ENCODE data around the gene PPARD. TPM values are rescaled to one million over a fixed set of nuclear protein-coding genes. Genes with fewer than 3 reads are reported as not detected.
"Not testable (repeated sequence)": the region's sequence is repeated elsewhere in the genome, so short reads cannot be mapped to it uniquely, and the experiment has no call there.

Gene PPARD
- total RNA-seq, 1 experiment from 2014 or later: 2.7 TPM

DNA sequence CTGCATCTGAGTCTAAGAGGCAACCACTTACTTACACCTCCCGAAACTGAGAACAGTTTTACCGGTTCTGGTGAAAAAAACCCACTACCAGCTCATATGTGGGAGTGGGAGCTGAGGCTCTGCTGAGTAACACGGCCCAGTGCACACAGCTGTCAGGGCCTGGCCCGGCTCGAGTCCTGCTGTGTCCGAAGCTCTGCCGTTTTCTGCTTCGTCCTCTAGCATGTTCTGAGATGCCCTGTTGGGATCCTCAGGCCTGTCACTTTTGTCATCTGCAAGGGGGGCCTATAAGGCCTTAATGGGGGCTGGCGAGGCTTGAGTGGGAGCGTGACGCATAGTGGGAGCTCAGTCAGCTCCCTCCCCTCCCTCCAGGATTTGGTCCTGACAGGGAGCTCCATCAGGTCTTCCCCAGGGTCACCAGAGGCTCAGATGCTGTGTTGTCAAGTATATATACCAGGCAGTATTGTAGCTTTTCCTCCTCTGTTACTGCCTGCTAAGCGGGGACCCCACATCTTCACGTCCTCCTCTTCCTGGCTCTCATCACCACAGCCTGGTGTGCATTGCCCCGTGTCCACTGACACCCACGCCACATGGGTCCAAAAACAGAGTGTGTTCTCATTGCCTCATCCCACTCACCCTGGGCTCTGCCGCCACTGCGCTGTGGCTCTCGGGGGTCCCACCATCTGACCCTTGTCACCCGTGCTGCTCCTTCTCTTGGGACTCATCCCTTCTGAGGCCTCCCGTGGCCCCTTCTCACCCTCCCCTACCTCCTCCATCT is 64.5 kb downstream of the PPARD start:
- DNase-seq (ENCODE audit: low spot score): no peak

DNA sequence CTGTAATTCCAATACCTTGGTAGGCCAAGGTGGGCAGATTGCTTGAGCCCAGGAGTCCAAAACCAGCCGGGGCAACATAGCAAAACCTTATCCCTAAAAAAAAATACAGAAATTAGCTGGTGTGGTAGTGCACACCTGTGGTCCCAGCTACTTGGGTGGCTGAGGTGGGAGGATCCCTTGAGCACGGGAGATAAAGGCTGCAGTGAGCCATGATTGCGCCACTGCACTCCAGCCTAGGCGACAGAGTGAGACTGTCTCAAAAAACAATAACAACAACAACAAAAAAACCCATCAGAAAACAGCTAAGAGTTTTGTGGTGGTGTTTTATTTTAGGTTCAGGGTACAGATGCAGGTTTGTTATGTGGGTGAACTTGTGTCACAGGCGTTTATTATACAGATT is 66.9 kb downstream of the PPARD start:
- no peak for DNase-seq (ENCODE audit: low spot score)

DNA sequence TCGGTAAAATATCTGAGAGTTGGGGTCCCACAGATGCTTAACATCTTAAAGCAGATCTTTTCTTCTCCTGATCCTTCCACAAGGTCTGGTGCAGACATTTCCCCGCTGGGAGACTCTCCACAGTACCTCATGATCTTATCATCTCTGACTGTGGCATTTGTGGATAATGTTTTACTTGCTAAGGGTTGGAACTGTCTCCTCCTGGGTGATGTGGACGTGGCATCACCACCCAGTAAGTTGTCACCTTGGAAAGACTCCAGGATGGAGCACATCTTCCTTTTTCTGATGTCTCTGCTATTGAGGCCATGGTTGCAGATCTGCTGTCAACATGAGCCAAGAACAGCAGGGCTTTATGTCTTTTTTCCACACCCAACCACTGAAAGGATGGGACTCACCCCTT is 67.8 kb downstream of the PPARD start:
- DNase-seq (ENCODE audit: low spot score): no peak

DNA sequence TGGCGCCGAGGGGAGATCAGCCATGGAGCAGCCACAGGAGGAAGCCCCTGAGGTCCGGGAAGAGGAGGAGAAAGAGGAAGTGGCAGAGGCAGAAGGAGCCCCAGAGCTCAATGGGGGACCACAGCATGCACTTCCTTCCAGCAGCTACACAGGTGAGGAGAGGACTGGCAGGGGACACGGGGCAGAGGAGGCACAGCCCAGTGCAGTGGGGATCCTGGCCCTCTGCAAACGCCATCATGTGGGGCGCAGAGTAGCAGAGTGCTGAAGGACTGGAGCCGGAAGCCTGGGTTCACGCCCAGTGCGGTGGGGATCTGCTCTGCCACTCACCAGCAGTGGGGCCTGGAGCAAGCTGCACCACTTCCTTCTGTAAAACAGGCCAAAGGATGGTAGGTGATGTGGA is 68.7 kb downstream of the PPARD start:
- DNase-seq (ENCODE audit: low spot score): no peak

DNA sequence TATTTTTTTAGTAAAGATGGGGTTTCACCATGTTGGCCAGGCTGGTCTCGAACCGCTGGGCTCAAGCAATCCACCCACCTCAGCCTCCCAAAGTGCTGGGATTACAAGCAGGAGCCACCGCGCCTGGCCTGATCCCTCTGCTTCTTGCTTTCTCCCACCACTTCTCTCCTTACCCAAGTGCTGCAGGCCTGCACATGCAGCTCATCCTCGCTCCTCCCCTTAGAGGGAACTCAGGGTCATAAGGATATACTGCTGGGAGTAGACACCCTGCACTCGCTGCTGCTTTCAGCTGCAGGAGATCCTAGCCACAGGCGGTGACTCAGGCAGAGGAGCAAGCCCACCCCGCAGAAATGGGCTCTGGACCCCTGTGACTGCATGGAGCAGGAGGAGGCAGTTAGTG is 69.7 kb downstream of the PPARD start:
- no peak for DNase-seq (ENCODE audit: low spot score)

DNA sequence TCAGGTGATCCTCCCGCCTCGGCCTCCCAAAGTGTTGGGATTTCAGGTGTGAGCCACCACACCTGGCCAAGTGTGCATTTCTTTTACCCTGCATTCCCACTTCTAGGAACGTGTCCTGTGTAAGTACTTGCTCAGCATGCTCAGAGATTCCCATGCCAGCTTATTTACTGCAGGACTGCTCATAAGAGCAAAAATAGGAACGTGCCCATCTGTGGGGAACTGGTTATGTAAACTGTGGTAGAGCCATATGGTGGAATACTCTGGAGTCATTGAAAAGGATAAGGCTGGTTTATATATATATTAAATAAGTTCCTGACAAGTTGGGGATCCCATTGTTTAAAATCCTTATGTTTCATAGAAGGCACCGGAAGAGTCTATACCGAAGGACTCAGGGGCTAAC is 71.6 kb downstream of the PPARD start:
- no peak for DNase-seq (ENCODE audit: low spot score)

DNA sequence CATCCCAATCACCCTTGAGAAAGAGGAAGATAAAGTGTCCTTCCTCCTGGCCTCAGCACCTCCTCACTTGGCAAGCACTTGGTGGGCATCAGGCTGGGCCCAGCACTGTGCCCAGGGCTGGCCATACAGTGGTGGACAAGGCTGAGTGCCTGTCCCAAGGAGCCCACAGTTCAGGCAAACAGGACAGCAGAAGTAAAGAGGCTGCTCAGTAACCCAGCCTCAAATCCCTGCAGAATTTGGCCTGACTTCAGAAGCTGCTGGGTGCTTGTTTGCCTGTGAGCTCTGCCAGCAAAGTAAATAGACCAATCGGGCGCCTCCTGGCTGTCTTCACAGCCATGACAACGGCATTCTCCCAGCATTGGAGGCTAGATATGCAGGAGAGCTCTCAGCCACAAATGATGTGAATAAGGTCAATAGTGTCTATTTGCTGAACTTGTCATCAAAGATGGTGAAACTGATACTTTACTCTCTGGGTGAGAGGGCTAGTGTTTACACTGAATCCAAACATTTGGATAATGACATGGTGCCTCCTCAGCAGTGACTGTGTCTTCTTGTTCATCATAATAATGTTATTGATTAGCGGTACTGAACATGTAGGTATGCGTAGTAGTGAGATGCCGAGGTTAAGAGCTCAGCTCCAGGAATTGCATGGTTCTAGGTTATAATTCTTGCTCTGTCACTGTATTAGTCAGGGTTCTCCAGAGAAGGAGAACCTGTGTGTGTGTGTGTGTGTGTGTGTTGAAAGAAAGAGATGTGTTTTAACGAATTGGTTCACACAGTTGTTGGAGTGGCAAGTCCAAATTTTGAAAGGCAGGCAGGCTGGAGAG is 72.9 kb downstream of the PPARD start:
- peak; percentile 58 for DNase-seq (ENCODE audit: low spot score)

DNA sequence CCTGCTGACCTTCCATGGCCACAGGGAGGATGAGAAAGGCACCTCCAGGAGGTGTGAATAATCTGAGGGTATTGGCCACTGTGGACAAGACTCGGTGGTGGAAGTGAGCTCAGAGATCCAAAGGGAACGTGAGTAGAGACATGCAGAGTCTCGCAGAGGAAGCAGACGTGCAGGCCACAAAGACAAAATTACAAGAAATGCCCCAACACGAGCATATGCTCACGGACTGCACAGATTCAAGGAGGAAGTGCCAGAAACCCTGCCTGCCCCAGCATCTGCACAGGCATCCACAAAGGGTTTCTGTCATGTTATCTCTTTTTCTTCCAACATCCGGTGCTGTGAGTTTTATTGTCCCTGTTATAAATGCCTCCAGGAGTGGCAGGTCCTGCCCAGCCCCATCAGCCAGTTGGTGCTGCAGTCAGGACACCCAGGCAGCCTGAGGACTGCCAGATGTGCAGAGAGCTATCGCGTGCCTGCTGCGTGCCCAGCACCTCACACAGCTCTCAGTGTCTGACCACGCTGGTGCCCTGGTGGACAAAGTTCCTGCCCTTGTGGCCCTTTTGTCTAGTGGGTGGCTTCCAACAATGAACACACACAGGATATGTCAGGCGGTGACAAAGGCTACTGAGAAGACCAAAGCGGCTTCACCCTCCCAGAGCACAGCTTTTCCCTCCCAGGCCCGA is 75.8 kb downstream of the PPARD start:
- no peak for DNase-seq (ENCODE audit: low spot score)

DNA sequence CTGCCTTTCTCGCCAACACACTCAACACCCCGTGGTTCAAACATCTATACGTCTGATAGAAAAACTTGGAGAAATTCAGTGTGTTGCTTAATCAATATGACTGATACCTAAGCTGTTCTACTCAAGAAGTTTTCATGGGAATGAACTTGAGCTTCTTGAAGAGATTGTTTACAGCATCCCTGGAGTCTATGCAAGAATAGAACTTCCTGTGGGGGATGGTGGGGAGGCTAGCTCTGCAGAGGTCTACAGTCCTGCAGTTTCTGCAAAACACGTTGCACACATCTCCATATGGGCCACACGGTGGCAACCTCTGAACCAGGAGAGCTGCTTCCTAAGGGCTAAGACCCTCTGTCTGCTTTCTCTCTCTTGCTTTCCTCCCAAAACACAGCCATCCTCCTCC is 77.1 kb downstream of the PPARD start:
- DNase-seq (ENCODE audit: low spot score): no peak

DNA sequence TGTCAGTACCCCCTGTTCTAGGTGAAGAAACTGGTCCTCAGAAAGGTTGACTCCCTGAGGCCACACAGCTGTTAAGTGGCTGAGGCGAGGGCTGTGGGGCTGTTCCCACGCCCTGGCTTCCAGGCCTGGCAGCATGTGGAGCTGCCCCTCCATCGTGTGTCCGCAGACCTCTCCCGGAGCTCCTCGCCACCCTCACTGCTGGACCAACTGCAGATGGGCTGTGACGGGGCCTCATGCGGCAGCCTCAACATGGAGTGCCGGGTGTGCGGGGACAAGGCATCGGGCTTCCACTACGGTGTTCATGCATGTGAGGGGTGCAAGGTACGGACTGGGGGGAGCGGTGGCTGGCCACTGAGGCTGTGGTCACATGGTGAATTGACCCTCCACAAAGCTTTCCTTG is 77.6 kb downstream of the PPARD start:
- no peak for DNase-seq (ENCODE audit: low spot score)

DNA sequence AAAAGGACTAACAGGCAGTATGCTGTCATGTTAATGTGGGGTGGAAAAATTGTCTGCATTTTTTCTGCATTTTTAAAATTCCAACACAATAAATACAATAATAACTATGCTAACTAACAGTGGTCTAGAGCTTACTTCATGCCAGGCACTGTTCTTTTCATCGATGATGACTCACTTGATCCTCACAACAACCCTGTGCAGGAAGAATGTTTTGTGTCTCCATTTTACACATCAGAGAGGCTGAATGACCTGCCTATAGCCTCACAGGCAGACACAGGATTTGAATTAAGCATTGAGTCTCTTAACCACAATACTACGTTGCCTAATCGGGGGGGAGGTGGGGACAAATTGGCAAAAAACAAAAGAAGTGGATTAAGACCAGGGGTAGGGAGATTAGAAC is 82.9 kb downstream of the PPARD start:
- peak; percentile 30 for DNase-seq (ENCODE audit: low spot score)

DNA sequence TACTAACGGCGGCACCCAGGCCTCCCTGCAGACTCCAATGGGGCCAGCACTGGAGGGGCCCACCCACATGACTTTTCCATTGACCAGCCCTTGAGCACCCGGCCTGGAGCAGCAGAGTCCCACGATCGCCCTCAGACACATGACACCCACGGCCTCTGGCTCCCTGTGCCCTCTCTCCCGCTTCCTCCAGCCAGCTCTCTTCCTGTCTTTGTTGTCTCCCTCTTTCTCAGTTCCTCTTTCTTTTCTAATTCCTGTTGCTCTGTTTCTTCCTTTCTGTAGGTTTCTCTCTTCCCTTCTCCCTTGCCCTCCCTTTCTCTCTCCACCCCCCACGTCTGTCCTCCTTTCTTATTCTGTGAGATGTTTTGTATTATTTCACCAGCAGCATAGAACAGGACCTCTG is 83.7 kb downstream of the PPARD start:
- DNase-seq (ENCODE audit: low spot score): no peak

DNA sequence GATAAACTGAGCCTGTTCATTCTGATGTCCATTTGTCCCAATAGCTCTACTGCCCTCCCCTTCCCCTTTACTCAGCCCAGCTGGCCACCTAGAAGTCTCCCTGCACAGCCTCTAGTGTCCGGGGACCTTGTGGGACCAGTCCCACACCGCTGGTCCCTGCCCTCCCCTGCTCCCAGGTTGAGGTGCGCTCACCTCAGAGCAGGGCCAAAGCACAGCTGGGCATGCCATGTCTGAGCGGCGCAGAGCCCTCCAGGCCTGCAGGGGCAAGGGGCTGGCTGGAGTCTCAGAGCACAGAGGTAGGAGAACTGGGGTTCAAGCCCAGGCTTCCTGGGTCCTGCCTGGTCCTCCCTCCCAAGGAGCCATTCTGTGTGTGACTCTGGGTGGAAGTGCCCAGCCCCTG is 85.1 kb downstream of the PPARD start:
- DNase-seq (ENCODE audit: low spot score): no peak

DNA sequence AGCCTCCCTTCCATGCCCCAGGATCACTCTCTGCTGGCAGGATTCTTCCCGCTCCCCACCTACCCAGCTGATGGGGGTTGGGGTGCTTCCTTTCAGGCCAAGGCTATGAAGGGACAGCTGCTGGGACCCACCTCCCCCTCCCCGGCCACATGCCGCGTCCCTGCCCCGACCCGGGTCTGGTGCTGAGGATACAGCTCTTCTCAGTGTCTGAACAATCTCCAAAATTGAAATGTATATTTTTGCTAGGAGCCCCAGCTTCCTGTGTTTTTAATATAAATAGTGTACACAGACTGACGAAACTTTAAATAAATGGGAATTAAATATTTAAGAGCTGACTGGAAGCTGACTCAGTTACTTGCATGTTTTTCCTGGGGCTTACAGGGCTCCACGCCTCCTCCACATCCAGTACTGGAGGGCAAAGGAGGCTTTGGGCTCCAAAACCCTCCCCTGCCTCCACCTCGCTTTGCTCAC is 85.5 kb downstream of the PPARD start:
- no peak for DNase-seq (ENCODE audit: low spot score)

DNA sequence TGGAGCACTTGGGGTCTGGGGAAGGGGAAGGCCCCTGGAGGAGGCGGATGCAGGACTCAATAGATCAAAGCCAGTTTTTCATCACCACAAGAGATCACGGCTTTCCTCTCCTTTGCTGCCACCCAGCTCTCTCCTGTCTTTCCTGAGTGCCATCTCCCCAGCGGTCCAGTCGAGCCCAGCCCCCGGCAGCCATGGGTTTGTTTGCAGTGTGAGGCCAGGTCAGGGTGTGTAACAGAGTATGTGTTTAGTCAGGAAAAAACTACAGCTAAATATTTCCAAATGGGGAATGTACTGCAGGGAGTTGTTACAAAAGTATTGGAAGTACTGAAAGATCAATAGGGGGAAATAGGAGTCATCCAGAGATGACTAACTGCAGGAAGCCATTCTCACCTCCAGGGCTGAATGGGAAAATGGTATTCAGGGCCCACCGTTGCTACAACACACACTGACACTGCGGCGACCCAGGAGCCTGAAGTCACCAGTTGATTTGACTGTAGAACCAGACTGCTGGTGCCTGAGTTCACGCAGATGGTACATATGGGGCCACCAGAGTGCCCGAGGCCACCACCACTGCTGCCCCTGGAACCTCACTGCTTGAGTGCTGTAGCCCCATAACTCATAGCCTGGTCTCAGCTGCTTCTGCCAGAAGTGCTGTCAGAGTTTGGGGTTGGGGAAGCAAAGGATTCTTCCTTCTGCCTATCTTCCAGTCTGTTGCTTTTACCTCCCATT is 86.2 kb downstream of the PPARD start:
- no peak for DNase-seq (ENCODE audit: low spot score)

DNA sequence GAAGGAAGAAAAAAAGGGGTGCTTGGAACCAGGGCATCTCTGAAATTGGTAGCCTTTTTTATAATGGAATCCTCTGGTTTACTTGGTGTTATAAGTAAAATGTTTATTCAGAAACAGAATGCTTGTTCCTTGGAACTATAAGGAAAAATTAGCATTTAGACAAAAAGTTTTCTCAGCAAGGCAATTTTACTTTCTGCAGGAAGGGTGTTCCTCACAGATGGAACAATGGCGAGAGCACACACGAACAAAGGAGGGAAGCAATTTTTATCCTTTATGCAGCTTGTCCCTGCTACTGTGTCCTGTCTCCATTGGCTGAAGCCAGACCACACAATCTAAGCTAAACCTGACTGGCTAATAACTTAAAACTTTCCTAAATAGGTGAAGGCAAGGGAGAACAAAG is 87.1 kb downstream of the PPARD start:
- no peak for DNase-seq (ENCODE audit: low spot score)

DNA sequence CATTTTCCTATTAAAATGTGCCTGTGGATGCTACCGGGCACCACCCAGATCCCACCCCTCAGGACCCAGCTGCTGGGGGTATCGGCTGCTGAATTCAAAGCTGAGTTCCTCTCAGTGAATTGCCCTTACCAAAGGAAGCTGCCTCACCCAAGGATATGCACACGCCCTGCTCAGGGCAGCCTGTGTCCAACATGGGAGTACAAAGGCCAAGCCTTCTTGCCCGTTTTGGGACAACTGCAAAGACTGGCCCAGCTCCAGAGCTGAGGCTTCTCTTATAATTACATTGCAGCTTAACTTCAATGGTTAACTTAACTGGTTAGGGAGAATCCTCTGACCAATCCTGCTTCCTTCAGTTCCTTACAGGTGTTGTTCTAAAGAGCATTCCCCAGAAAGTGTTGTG is 89.9 kb downstream of the PPARD start:
- no peak for DNase-seq (ENCODE audit: low spot score)

DNA sequence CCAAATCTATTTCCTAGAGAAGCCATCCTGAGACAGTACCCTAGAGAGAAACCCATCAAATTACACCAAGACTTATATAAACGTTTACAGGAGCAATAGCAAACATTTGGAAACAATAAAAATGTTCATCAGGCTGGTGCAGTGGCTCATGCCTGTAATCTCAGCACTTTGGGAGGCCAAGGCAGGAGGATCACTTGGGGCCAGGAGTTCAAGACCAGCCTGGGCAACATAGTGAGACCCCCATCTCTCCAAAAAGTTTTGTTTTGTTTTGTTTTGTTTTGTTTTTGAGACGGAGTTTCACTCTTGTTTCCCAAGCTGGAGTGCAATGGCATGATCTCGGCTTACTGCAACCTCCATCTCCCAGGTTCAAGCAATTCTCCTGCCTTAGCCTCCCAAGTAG is 90.3 kb downstream of the PPARD start:
- DNase-seq (ENCODE audit: low spot score): not testable (repeated sequence)

DNA sequence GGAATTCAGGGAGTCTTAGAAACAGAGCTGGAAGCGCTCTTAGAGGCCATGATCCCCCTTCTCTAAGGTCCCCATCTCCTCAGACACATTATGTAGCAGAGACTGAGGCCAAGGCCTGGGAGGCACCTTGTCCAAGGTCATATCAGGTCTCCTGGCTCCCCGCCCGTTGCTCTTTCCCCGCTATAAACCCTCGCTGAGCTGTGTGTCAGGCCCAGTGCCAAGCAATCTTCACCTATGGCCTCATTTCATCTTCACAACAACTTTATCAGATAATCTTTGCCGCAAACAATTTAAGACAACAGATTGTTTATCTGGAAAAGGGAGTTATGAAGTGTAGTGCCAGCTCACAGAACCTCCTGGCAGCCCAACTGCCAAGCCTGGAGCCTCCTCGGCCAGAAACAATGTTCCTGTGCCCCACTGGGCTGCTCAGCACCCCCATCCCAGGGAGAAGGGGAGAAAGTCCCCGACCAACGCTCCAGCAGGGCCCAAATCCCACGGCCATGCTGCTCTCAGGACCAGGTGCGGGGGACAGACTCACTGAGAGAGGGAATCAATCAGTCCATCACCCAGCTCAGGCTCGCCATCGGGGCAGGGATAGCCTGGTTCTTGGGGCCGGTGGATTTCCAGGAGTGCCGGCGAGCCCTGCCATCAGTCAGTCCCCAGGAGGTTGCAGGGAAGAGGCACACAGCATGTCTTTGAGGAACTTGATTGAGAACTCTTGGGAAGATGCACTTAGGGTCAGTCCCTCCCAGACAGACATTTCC is 92.9 kb downstream of the PPARD start:
- no peak for DNase-seq (ENCODE audit: low spot score)

DNA sequence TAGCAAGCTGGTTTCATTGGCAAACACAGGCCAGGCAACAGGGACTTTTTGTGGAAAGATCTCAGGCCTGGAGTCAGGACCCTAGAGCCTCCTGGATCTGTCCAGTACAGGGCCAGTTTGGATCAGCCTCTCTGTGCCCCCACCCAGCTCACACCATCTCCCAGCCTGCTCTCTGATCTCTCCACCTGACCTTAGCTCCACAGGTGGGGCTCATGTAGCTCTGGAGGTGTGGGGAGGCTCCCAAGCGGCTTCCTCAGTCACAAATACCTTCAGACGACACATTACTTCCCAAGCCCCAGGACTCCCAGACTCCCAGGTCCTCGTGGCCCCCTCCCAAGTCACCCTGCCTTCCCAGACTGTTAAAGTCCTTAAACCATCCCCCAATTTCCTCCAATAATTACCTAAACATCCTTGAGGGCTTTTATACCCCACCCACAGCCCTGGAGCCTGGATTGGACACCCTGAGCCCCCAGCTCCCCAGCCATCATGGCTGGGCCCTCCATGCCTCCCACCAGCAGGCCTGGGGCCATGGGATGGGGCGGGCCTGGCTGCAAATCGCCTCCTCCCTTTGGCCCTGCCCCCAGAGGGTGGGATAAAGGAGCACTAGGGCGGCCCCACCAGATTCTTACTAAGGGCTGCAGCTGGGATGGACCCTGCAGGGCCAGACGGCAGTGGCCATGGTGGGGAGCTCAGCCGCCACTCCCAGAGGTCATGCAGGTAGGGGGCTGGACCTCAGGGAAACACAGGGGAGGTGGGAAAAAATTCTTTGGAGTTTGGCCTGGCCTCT is 93.9 kb downstream of the PPARD start:
- no peak for DNase-seq (ENCODE audit: low spot score)
